Activated T-helper 2 cell treated with anti-CD3 and anti-CD28 coated beads, Interferon-gamma antibody, Interleukin-2, Interleukin-4, amounts not matched to agents 10 μg/mL and 5 μg/mL and 100 μg/mL, durations not matched to agents 14 hours and 24 hours and 36 hours (primary cell): ENCODE measurements around the gene CYP27A1. TPM values are rescaled to one million over a fixed set of nuclear protein-coding genes. Genes with fewer than 3 reads are reported as not detected.

ENCODE experiments used
- DNase-seq: peaks from one replicate; pipeline ENCODE4 v3.0.0; 2021; ENCODE audit warnings: low spot score
- H3K27ac Mint-ChIP-seq: one replicate; pipeline ENCODE4 v1.8.0; 2021; ENCODE audit warnings: mixed read lengths
- H3K27me3 Mint-ChIP-seq: one replicate; pipeline ENCODE4 v1.8.0; 2021; ENCODE audit warnings: low read depth, mixed read lengths
- H3K36me3 Mint-ChIP-seq: one replicate; pipeline ENCODE4 v1.8.0; 2021; ENCODE audit warnings: low read depth, mixed read lengths
- H3K4me1 Mint-ChIP-seq: one replicate; pipeline ENCODE4 v1.8.0; 2021; ENCODE audit warnings: low read depth, mixed read lengths
- H3K4me3 Mint-ChIP-seq: one replicate; pipeline ENCODE4 v1.8.0; 2021; ENCODE audit warnings: low read depth, mild to moderate bottlenecking, moderate library complexity, mixed read lengths
- H3K9me3 Mint-ChIP-seq: one replicate; pipeline ENCODE4 v1.8.0; 2021; ENCODE audit warnings: mixed read lengths
- intact Hi-C: fragments of 100-400 bp; cut with micrococcal nuclease; formaldehyde crosslinking; loops from one replicate; pipeline ENCODE4 v1.15.1; 2023
- total RNA-seq: library from RNA; stranded (reverse); gene quantifications from 2 replicates; pipeline ENCODE4 v1.2.3, GENCODE V29; 2022

The CYP27A1 gene
- total RNA-seq, 1 donor from 2014 or later: not detected

- peaks cover 52% of the 10 kb centered on the region for H3K27me3 Mint-ChIP-seq
- H3K27ac Mint-ChIP-seq: no peak overlapping the region
- no peak for DNase-seq
- H3K4me3 Mint-ChIP-seq: no peak overlapping the region
- intact Hi-C loops: loop anchor here (10.0 kb wide), 1 partner anchor 204 kb away; the partner anchor contains the start of gene FEV
- H3K9me3 Mint-ChIP-seq: peaks cover 9% of the 10 kb centered on the region
- H3K4me1 Mint-ChIP-seq: no peaks in the 10 kb centered on the region
- peaks cover 6% of the 10 kb centered on the region for H3K36me3 Mint-ChIP-seq
These were observed 876 bp upstream of the CYP27A1 start for GRCh38 chr2:218780851-218781690.

GRCh38 chr2:218782528-218782844, 539 bp downstream of the CYP27A1 start:
- Mint-ChIP-seq H3K27ac (no peak overlapping the region), H3K36me3 (peaks cover under 1% of the 10 kb centered on the region), H3K27me3 (peaks cover 52% of the 10 kb centered on the region), H3K9me3 (no peaks in the 10 kb centered on the region), H3K4me1 (no peaks in the 10 kb centered on the region), H3K4me3 (no peak overlapping the region)
- no peak for DNase-seq
- intact Hi-C loops: loop anchor here (10.0 kb wide), 1 partner anchor 202 kb away; the partner anchor contains the start of gene FEV

DNA sequence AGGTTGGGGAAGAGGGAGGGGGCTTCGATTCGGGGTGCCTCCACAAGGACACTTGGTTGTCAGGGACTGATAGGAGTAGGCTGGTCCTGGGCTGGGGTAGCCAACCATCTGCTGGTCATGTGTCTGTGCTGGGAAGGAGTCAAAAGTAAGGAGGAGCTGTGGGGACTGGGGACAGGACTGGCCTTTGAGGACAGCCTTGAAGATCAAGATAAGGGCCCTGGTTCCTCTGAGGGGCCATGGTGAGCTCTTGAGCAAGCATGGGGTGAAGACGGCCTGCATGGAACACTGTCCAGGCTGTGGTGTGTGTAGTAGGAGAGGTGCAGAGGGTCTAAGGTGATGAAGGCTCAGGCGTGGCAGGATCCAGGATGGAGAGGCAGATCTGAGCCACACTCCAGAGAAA, 1.7 kb downstream of the CYP27A1 start:
- Mint-ChIP-seq H3K36me3 (no peaks in the 10 kb centered on the region), H3K9me3 (no peaks in the 10 kb centered on the region), H3K27me3 (peaks cover 52% of the 10 kb centered on the region), H3K27ac (no peak overlapping the region), H3K4me1 (no peaks in the 10 kb centered on the region), H3K4me3 (no peak overlapping the region)
- intact Hi-C loops: loop anchor here (10.0 kb wide), 1 partner anchor 201 kb away; the partner anchor contains the start of gene FEV
- no peak for DNase-seq

- Mint-ChIP-seq H3K9me3 (no peaks in the 10 kb centered on the region), H3K27me3 (peaks cover 50% of the 10 kb centered on the region), H3K27ac (no peak overlapping the region), H3K36me3 (no peaks in the 10 kb centered on the region), H3K4me1 (no peaks in the 10 kb centered on the region), H3K4me3 (no peak overlapping the region)
- intact Hi-C loops: loop anchor here (5.0 to 10.0 kb wide), 2 partner anchors 200 to 797 kb away; partner anchors contain the start of gene FEV
- no peak for DNase-seq
These were observed 3.2 kb downstream of the CYP27A1 start for GRCh38 chr2:218785103-218785502.

DNA sequence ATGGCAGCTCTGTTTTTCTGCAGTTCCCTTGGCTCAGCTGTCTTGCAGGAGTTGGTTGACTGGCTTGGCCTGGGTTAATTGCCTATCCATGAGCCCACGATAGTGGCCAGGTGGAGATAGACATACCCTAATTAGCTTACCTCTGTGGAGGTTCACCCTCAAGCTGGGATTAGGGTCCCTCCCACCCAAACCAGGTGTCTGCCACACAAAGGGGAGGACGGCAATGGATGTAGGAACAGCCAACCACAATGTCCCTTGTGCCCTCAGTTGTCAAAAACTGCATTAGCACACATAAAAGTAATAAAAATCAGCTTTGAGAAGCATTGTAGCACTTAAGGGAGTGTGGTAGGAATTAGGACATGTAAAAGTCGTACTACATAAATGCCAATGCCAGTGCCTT, 4.2 kb downstream of the CYP27A1 start:
- no peak overlapping the region for H3K27ac Mint-ChIP-seq
- no peaks in the 10 kb centered on the region for H3K36me3 Mint-ChIP-seq
- H3K4me3 Mint-ChIP-seq: no peak overlapping the region
- H3K9me3 Mint-ChIP-seq: no peaks in the 10 kb centered on the region
- intact Hi-C loops: loop anchor here (5.0 to 10.0 kb wide), 2 partner anchors 199 to 796 kb away; partner anchors contain the start of gene FEV
- no peak for DNase-seq
- peaks cover 45% of the 10 kb centered on the region for H3K27me3 Mint-ChIP-seq
- H3K4me1 Mint-ChIP-seq: no peaks in the 10 kb centered on the region

- Mint-ChIP-seq H3K4me3 (no peak overlapping the region), H3K27ac (no peak overlapping the region), H3K9me3 (no peaks in the 10 kb centered on the region), H3K27me3 (peaks cover 29% of the 10 kb centered on the region), H3K4me1 (no peaks in the 10 kb centered on the region), H3K36me3 (no peaks in the 10 kb centered on the region)
- intact Hi-C loops: loop anchor here (5.0 to 10.0 kb wide), 2 partner anchors 196 to 794 kb away; partner anchors contain the start of gene FEV
- no peak for DNase-seq
These were observed 6.7 kb downstream of the CYP27A1 start for GRCh38 chr2:218788529-218789255.

GRCh38 chr2:218792433-218792832, 10.5 kb downstream of the CYP27A1 start:
- Mint-ChIP-seq H3K27me3 (peaks cover 28% of the 10 kb centered on the region), H3K4me1 (no peaks in the 10 kb centered on the region), H3K27ac (no peak overlapping the region), H3K4me3 (no peak overlapping the region), H3K9me3 (no peaks in the 10 kb centered on the region), H3K36me3 (no peaks in the 10 kb centered on the region)
- intact Hi-C loops: no loop called here
- DNase-seq: no peak

DNA sequence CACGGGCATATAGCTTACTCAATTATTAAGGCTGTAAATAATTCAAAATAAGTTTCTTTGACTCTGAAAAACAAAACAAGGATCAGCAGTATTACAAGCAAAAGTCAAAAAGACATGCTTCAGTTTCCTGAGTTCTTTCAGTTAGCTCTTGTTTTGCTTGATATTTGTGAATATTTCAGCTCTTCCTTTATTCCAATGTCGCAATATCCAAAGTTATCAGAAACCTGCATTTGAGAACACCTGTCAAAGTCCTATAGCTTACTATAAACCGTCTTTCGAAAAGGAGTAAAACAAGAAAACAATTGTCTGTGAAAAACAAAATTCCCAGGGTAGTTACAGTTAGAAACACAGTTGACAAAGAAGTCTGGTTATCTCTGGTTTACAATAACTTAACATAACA, 14.7 kb downstream of the CYP27A1 start:
- Mint-ChIP-seq H3K36me3 (no peaks in the 10 kb centered on the region), H3K4me3 (no peak overlapping the region), H3K27ac (no peak overlapping the region), H3K27me3 (peaks cover 28% of the 10 kb centered on the region), H3K4me1 (no peaks in the 10 kb centered on the region), H3K9me3 (no peaks in the 10 kb centered on the region)
- DNase-seq: no peak
- intact Hi-C loops: no loop called here

DNA sequence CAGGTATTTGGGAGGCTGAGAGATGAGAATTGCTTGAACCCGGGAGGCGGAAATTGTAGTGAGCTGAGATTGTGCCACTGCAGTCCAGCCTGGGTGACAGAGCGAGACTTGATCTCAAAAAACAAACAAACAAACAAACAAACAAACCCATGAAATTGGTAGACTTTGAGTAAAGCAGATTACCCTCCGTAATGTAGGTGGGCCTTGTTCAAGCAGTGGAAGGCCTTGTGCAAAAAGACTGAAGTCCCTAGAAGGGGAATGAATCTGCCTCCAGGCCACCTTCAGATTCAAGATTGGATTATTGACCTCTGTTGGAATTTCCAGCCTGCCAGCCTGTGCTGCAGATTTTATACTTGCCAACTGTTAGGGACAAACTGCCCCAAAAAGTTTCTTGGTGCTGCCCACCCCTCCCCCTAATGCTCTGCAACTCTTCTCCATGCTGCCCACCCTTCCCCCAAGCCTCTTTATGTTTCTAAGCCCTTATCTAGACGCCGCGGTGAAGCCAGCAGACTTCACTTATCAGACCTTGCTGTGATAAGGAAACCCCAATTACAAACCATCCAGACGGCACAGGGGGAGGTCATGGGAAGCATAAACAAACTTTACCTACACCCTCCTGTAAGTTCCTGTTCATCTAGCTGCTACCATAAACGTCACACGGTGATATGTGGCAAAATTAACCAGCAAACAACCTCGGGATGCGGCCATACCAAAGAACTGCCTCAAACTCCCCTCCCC, 17.0 kb downstream of the CYP27A1 start:
- no peaks in the 10 kb centered on the region for H3K36me3 Mint-ChIP-seq
- intact Hi-C loops: no loop called here
- peaks cover 28% of the 10 kb centered on the region for H3K27me3 Mint-ChIP-seq
- H3K9me3 Mint-ChIP-seq: peaks cover under 1% of the 10 kb centered on the region
- H3K4me1 Mint-ChIP-seq: peaks cover 3% of the 10 kb centered on the region
- DNase-seq: no peak
- no peak overlapping the region for H3K27ac Mint-ChIP-seq
- H3K4me3 Mint-ChIP-seq: no peak overlapping the region

DNA sequence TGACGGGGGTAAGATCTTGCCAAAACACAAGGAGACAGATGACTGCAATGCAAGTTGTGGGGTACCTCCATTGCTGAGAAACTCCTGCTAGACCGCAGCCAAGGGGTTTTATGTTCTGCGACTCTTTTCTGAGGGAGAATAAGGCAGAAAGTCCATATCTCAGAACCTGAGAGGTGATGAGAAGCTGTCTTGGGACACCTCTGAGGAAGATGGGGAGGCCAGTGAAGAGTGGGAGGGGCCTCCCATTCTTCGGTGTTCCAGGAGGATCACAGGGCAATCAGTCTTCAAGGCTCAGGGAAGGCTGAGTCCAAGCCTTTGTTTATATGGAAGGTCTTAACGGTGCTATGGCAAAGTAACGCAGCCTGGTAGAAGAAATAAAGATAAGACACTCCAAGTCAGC, 18.0 kb downstream of the CYP27A1 start:
- H3K27me3 Mint-ChIP-seq: peaks cover 31% of the 10 kb centered on the region

DNA sequence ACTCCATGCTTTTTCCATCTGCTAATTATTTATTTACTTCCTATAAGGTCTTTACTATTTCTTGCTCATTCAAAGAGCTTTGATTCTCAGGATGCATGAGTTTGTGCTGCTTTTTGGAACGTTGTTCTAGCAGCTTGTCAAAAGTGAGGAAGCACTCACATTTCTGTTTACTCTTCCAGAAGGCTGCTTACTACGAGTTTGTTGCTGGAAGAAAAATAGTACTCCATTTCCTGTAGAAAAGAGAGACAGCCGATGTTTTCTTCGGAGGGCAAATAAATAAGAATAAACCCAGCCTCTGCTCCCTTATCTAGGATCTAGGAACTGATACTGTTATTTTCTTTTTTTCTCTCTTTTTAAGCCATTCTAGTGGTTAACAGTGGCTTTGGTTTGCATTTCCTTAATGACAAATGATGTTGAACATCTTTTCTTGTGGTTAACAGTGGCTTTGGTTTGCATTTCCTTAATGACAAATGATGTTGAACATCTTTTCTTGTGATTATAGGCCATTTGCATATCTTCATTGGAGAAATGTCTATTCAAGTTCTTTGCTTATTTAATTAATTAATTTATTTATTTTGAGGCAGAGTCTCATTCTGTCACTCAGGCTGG, 20.5 kb downstream of the CYP27A1 start:
- DNase-seq: no peak
- H3K27me3 Mint-ChIP-seq: peaks cover 37% of the 10 kb centered on the region
- intact Hi-C loops: no loop called here
- peaks cover 14% of the 10 kb centered on the region for H3K9me3 Mint-ChIP-seq
- no peaks in the 10 kb centered on the region for H3K36me3 Mint-ChIP-seq
- peaks cover 3% of the 10 kb centered on the region for H3K4me1 Mint-ChIP-seq
- H3K27ac Mint-ChIP-seq: no peak overlapping the region
- no peak overlapping the region for H3K4me3 Mint-ChIP-seq

More for the DNA sequence above, 18.0 kb downstream of the CYP27A1 start:
- peaks cover 10% of the 10 kb centered on the region for H3K9me3 Mint-ChIP-seq
- no peak overlapping the region for H3K4me3 Mint-ChIP-seq
- H3K27ac Mint-ChIP-seq: no peak overlapping the region
- peaks cover 3% of the 10 kb centered on the region for H3K4me1 Mint-ChIP-seq
- no peaks in the 10 kb centered on the region for H3K36me3 Mint-ChIP-seq
- intact Hi-C loops: no loop called here
- no peak for DNase-seq

DNA sequence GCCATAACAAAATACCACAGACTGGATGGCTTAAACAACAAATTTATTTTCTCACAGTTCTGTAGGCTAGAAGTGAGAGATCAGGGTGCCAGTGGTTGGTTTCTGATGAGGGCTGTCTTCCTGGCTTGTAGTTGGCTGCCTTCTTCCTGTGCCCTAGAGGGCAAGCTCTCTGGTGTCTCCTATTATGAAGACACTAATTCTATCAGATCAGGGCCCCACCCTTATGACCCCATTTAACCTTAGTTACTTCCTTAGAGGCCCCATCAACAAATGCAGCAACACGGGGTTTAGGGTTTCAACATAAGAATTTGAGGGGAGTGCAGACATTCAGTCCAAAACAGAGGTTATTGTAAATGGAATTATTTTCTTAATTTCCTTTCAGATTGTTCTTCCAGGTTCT, 22.9 kb downstream of the CYP27A1 start:
- no peak overlapping the region for H3K4me3 Mint-ChIP-seq
- no peak overlapping the region for H3K27ac Mint-ChIP-seq
- H3K4me1 Mint-ChIP-seq: peaks cover 3% of the 10 kb centered on the region
- intact Hi-C loops: no loop called here
- no peaks in the 10 kb centered on the region for H3K36me3 Mint-ChIP-seq
- H3K9me3 Mint-ChIP-seq: peaks cover 14% of the 10 kb centered on the region
- peaks cover 27% of the 10 kb centered on the region for H3K27me3 Mint-ChIP-seq
- no peak for DNase-seq
